RWPE2 (cell line): Measurements from ENCODE around the gene SNX20.

ENCODE experiments used
- ATAC-seq: fragments of 200-7000 bp; cut with Tn5 transposase; 3 replicates; pipeline ENCODE4 v1.9.1; 2021; ENCODE audit warnings: low read depth
- DNase-seq: peaks from one replicate; pipeline ENCODE4 v3.0.0-alpha.2; 2020; ENCODE audit warnings: low spot score
- H3K27ac ChIP-seq: fragments of 450-650 bp; 2 replicates; pipeline ENCODE4 v1.5.1; 2017; ENCODE audit warnings: mild to moderate bottlenecking; ENCODE audit not compliant: poor library complexity, severe bottlenecking
- H3K27me3 ChIP-seq: fragments of 250-450 bp; sonication (Bioruptor Pico); 2 replicates; pipeline ENCODE4 v1.5.1; 2021; ENCODE audit warnings: mild to moderate bottlenecking, moderate library complexity; ENCODE audit not compliant: insufficient read depth, poor library complexity, severe bottlenecking
- H3K36me3 ChIP-seq: fragments of 250-450 bp; sonication (Bioruptor Pico); 2 replicates; pipeline ENCODE4 v1.5.1; 2020; ENCODE audit warnings: low read depth, mild to moderate bottlenecking, moderate library complexity
- H3K4me1 ChIP-seq: fragments of 250-450 bp; sonication (Bioruptor Pico); 2 replicates; pipeline ENCODE4 v1.5.1; 2021; ENCODE audit warnings: mild to moderate bottlenecking, moderate library complexity; ENCODE audit not compliant: insufficient read depth, poor library complexity, severe bottlenecking
- H3K4me3 ChIP-seq: fragments of 250-450 bp; sonication (Bioruptor Pico); 2 replicates; pipeline ENCODE4 v1.5.1; 2021; ENCODE audit warnings: mild to moderate bottlenecking, moderate library complexity; ENCODE audit not compliant: severe bottlenecking
- H3K9me3 ChIP-seq: fragments of 250-450 bp; sonication (Bioruptor Pico); 2 replicates; pipeline ENCODE4 v1.5.1; 2021; ENCODE audit warnings: mild to moderate bottlenecking, moderate library complexity; ENCODE audit not compliant: severe bottlenecking
- CTCF ChIP-seq: fragments of 450-650 bp; IDR thresholded peaks from one replicate; pipeline ENCODE4 v1.5.1; 2017; ENCODE audit warnings: mild to moderate bottlenecking, moderate library complexity; ENCODE audit not compliant: poor library complexity, severe bottlenecking

Gene SNX20

DNA sequence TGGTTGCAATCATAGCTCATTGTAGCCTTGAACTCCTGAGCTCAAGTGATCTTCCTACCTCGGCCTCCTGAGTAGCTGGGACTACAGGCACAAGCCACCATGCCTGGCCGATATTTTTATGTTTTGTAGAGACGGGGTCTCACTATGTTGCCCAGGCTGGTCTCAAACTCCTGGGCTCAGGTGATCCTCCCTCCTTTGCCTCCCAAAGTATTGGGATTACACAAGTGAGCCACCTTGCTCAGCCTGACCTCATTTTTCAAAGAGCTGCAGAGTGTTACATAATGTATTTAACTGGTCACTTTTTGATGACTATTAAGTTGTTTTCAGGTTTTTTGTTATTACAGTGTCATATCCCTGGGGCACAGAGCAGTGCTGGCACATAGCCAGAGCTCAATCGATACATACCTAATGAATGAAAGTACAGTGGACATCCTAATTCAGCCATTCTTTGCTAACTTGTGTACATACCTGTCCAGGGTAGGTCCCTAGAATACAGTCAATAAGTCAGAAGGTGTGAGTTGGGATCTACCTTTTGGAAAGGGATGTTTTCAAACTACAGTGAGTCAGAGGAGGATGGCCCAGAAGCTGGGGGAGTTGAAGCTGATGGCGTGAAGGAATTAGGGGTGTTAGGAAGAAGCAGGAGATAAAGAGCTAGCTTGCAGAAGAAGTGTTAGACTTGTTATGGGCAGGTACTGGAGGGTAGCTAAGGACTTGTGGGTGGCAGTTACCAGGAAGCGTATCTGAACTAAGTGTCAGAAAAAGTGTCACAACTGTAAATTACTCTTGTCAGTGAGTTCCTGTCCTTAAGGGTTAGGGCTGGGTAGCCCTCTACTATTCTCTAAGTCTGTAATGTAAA lies 40.7 kb upstream of the SNX20 start:
- no peaks in the 10 kb centered on the region for H3K36me3 ChIP-seq
- H3K9me3 ChIP-seq = no peaks in the 10 kb centered on the region
- no peaks in the 10 kb centered on the region for H3K27me3 ChIP-seq
- H3K4me1 ChIP-seq = peaks cover 9% of the 10 kb centered on the region
- no peak overlapping the region for H3K4me3 ChIP-seq
- ATAC-seq (peak; percentile 68), DNase-seq (no peak)
- no peak for TF ChIP-seq CTCF
- H3K27ac ChIP-seq = no peak overlapping the region

DNA sequence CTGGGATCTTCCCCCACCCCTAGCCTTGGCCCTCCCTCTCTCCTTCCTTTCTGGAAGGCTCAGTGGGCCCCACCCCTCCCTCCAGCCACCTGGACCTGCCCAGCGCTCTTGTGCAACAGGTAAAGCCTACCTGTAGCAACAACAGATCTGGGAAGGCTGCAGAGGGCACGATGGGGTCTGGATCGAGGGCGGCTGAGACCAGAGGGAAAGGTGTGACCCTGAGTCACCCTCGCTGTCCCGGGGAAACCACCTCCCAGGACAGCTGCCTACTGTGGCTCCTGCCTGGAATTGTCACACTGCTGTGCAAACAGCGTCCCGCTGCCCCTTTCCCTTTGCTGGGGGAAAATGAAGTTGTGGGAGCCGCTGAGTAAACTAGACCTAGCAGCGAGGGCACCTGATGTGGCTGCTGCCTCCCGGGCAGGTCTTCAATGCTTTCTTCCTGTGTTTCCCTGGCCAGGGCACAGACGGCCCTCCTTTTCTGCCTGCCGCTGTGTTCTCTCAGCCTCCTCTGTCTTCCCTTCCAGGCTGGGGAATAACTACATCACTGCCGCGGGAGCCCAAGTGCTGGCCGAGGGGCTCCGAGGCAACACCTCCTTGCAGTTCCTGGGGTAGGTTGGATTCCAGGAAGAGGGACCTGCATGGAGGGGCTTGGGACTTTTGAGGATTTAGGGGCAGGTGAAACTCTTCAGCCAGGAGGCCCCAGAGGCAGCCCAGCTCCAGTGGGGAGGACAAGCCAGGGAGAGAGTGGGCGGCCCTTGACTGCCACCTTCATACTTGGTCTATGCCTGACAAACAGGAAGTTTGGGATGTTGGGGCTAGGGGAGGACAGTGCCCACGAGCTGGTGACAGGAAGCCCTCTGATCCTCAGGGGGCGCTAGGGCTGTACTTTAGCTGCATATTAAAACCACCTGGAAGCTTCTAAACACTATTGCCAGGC lies 38.6 kb upstream of the SNX20 start:
- ATAC-seq (peak; percentile 72), DNase-seq (no peak)
- no peak for TF ChIP-seq CTCF
- no peak overlapping the region for H3K27ac ChIP-seq
- no peaks in the 10 kb centered on the region for H3K27me3 ChIP-seq
- no peaks in the 10 kb centered on the region for H3K36me3 ChIP-seq
- H3K4me1 ChIP-seq = peaks cover 9% of the 10 kb centered on the region
- no peaks in the 10 kb centered on the region for H3K9me3 ChIP-seq
- no peak overlapping the region for H3K4me3 ChIP-seq

GRCh38 chr16:50718761-50719400 lies 37.8 kb upstream of the SNX20 start:
- H3K4me3 ChIP-seq = no peak overlapping the region
- H3K36me3 ChIP-seq = no peaks in the 10 kb centered on the region
- no peaks in the 10 kb centered on the region for H3K9me3 ChIP-seq
- no peaks in the 10 kb centered on the region for H3K27me3 ChIP-seq
- ATAC-seq (peak; percentile 71), DNase-seq (no peak)
- H3K27ac ChIP-seq = no peak overlapping the region
- no peak for TF ChIP-seq CTCF
- peaks cover 9% of the 10 kb centered on the region for H3K4me1 ChIP-seq

GRCh38 chr16:50718061-50718760 lies 37.1 kb upstream of the SNX20 start:
- no peak for ATAC-seq
- DNase-seq = no peak
- H3K4me3 ChIP-seq = no peak overlapping the region
- peaks cover 9% of the 10 kb centered on the region for H3K4me1 ChIP-seq
- H3K36me3 ChIP-seq = no peaks in the 10 kb centered on the region
- H3K27me3 ChIP-seq = no peaks in the 10 kb centered on the region
- no peak for TF ChIP-seq CTCF
- no peaks in the 10 kb centered on the region for H3K9me3 ChIP-seq
- no peak overlapping the region for H3K27ac ChIP-seq
